GM12874 (cell line): ENCODE results near the gene GRM8.

Experiments
- CTCF ChIP-seq: IDR thresholded peaks from 2 replicates; pipeline ENCODE4 v1.5.1; 2011; ENCODE audit warnings: low read depth, mild to moderate bottlenecking, control low read depth, low read length, moderate library complexity; ENCODE audit not compliant: insufficient read depth

The GRM8 gene

GRCh38 chr7:126842451-126842850 is 410.3 kb downstream of the GRM8 start:
- TF ChIP-seq CTCF, result no peak

GRCh38 chr7:126840869-126841268 is 411.9 kb downstream of the GRM8 start:
- no peak for TF ChIP-seq CTCF

GRCh38 chr7:126839624-126840023 is 413.1 kb downstream of the GRM8 start:
- TF ChIP-seq CTCF, result no peak

- no peak for TF ChIP-seq CTCF
These were observed 414.5 kb downstream of the GRM8 start for GRCh38 chr7:126838194-126838593.

GRCh38 chr7:126820925-126821324 is 431.8 kb downstream of the GRM8 start:
- no peak for TF ChIP-seq CTCF

- no peak for TF ChIP-seq CTCF
These were observed 433.6 kb downstream of the GRM8 start for GRCh38 chr7:126819197-126819484.

- TF ChIP-seq CTCF, result no peak
These were observed 434.1 kb downstream of the GRM8 start for GRCh38 chr7:126818393-126819196.
